ENCODE measurements around the gene TMEM106A.

DNA sequence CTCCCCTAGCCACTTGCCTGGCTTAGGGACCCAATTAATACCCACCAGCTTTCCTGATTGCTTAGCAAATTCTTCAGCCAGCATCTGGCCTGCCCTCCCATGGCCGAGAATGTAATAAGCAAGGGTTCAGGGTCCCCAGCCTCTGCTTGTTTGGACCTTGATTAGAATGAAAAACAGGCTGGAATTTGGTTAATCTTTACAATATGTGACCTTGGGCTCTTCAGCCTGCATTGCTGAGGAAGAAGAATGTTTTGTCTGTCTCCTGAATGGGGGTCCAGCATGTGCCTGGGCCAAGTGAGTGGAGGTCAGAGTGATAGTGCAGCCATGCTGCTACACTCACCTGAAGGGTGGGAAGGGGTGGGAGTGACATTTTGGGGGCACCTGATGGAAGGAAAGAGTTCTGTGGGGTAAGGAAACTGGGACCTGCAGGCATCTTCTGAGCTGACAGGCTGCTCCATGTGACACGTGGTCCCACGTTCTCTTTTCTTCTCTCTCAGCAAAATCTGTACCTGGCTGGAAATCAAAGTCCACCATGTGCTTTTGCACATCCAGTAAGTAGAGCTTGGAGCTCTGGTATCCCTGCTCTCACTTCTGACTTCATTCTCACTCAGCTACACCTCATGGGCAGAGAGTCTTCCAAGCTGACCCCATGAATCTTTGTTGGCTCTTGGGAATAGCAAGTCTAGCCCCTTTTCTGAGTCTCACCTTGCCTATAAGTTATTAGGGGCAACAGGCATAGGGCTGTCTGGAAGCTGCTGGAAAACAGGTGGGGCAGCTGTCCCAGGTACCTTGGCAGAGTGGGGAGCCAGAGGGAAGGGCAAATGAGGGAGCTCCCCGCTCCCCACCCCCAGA, 5.3 kb downstream of the TMEM106A start:
- TF ChIP-seq, protein P1, sequence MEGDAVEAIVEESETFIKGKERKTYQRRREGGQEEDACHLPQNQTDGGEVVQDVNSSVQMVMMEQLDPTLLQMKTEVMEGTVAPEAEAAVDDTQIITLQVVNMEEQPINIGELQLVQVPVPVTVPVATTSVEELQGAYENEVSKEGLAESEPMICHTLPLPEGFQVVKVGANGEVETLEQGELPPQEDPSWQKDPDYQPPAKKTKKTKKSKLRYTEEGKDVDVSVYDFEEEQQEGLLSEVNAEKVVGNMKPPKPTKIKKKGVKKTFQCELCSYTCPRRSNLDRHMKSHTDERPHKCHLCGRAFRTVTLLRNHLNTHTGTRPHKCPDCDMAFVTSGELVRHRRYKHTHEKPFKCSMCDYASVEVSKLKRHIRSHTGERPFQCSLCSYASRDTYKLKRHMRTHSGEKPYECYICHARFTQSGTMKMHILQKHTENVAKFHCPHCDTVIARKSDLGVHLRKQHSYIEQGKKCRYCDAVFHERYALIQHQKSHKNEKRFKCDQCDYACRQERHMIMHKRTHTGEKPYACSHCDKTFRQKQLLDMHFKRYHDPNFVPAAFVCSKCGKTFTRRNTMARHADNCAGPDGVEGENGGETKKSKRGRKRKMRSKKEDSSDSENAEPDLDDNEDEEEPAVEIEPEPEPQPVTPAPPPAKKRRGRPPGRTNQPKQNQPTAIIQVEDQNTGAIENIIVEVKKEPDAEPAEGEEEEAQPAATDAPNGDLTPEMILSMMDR (conservative IDR thresholded peaks at IDR 0.05 in 1 of 2, IDR thresholded peaks at IDR 0.05 in 1 of 2; ENCODE audit: low read depth in 1 of 2, low read length in 2 of 2): no peak
- no peak for TF ChIP-seq EZH2 (IDR thresholded peaks at IDR 0.05; ENCODE audit: low read length, missing control alignments)

All from fibroblast of lung (primary cell).